ENCODE data around the gene TSPAN18. TPM values are rescaled to one million over a fixed set of nuclear protein-coding genes. Genes with fewer than 3 reads are reported as not detected.

The TSPAN18 gene
- polyA plus RNA-seq, 1 of the 3 experiments (the other 2 are of a cell fraction) = 0.72 TPM

DNA sequence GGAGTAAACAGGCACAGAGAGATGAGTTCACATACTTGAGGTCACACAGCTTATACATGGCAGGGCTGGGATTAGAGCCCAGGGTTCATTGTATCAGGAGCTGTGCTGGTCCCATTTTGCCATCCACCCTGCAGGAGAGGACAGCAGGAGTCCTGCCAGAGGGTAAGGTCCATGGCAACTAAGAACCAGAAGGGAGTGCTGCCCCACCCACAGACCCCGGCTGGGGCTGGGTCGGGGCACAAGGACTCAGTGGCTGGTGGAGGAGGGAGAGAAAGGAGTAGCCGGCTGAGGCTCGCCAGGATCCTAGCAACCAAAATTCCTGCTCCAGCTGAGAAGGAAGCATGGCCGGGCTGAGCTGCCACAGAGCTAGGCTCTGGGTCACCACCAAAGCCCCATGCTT is 249.8 kb downstream of the TSPAN18 start:
- Histone ChIP-seq H3K4me1 (ENCODE audit: control insufficient read depth in 1 of 2, insufficient read depth in 2 of 2, low read depth in 1 of 2, low read length in 1 of 2) (peaks cover 5 to 16% of the 10 kb centered on the region in 2 experiments; a peak in 2 of 4 replicates), H3K79me2 (ENCODE audit: insufficient read depth) (no peaks in the 10 kb centered on the region), H2AFZ (ENCODE audit: low read depth) (no peak overlapping the region), H3K4me3 (ENCODE audit: low read depth in 2 of 2, low read length in 1 of 2) (no peak overlapping the region), H3K36me3 (replicated peaks in 1 of 2; ENCODE audit: control insufficient read depth in 1 of 2, insufficient read depth in 2 of 2, low read length in 1 of 2) (no peaks in the 10 kb centered on the region), H3K27ac (ENCODE audit: low read depth in 2 of 2, low read length in 1 of 2) (no peak overlapping the region), H4K20me1 (ENCODE audit: insufficient read depth) (no peaks in the 10 kb centered on the region), H3K9ac (no peak overlapping the region), H3K4me2 (no peak overlapping the region), H3F3A (replicated peaks; ENCODE audit: insufficient read depth) (no peaks in the 10 kb centered on the region), H3K9me3 (no peaks in the 10 kb centered on the region), H3K9me2 (no peaks in the 10 kb centered on the region), H3K27me3 (ENCODE audit: insufficient read depth) (no peaks in the 10 kb centered on the region)
- CTCF ChIA-PET = interaction anchor here (0.9 to 2.1 kb wide), 12 partner anchors 12 to 134 kb away, joined by 3 to 8 read pairs (median 4); partner anchors contain the start of gene TP53I11
- 85% methylated on average over 4 of the region's 5 CpGs for WGBS (ENCODE audit: low lambda C conversion rate)
- DNase-seq = no peak
- POLR2A ChIA-PET = no interaction called here
- TF ChIP-seq, protein P1, sequence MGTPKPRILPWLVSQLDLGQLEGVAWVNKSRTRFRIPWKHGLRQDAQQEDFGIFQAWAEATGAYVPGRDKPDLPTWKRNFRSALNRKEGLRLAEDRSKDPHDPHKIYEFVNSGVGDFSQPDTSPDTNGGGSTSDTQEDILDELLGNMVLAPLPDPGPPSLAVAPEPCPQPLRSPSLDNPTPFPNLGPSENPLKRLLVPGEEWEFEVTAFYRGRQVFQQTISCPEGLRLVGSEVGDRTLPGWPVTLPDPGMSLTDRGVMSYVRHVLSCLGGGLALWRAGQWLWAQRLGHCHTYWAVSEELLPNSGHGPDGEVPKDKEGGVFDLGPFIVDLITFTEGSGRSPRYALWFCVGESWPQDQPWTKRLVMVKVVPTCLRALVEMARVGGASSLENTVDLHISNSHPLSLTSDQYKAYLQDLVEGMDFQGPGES (IDR thresholded peaks at IDR 0.05; ENCODE audit: low read depth, low read length) = no peak
- TF ChIP-seq CTCF (IDR thresholded peaks at IDR 0.05) = no peak
- TF ChIP-seq TEAD4 (IDR thresholded peaks at IDR 0.05; ENCODE audit: borderline replicate concordance, insufficient read depth) = no peak
- TF ChIP-seq NFIC (IDR thresholded peaks at IDR 0.05; ENCODE audit: borderline replicate concordance) = no peak
- no peak for TF ChIP-seq TAF1 (IDR thresholded peaks at IDR 0.05; ENCODE audit: borderline replicate concordance, low read depth, low read length)
- no peak for TF ChIP-seq EP300 (IDR thresholded peaks at IDR 0.05; ENCODE audit: borderline replicate concordance in 1 of 2, low read depth in 1 of 2, low read length in 1 of 2)
- no peak for TF ChIP-seq POLR2AphosphoS5 (IDR thresholded peaks at IDR 0.05; ENCODE audit: low read depth, low read length)
- TF ChIP-seq TCF12 (IDR thresholded peaks at IDR 0.05) = no peak
- no peak for TF ChIP-seq ELF1 (IDR thresholded peaks at IDR 0.05)
- TF ChIP-seq FOXM1 (IDR thresholded peaks at IDR 0.05; ENCODE audit: low read depth) = no peak
- no peak for TF ChIP-seq JUND (IDR thresholded peaks at IDR 0.05)
- no peak for TF ChIP-seq RXRA (IDR thresholded peaks at IDR 0.05; ENCODE audit: borderline replicate concordance, low read depth)
- TF ChIP-seq, protein P2, sequence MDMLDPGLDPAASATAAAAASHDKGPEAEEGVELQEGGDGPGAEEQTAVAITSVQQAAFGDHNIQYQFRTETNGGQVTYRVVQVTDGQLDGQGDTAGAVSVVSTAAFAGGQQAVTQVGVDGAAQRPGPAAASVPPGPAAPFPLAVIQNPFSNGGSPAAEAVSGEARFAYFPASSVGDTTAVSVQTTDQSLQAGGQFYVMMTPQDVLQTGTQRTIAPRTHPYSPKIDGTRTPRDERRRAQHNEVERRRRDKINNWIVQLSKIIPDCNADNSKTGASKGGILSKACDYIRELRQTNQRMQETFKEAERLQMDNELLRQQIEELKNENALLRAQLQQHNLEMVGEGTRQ (IDR thresholded peaks at IDR 0.05; ENCODE audit: borderline replicate concordance, low read depth, low read length) = no peak
- TF ChIP-seq RAD21 (IDR thresholded peaks at IDR 0.05; ENCODE audit: low read length) = no peak

DNA sequence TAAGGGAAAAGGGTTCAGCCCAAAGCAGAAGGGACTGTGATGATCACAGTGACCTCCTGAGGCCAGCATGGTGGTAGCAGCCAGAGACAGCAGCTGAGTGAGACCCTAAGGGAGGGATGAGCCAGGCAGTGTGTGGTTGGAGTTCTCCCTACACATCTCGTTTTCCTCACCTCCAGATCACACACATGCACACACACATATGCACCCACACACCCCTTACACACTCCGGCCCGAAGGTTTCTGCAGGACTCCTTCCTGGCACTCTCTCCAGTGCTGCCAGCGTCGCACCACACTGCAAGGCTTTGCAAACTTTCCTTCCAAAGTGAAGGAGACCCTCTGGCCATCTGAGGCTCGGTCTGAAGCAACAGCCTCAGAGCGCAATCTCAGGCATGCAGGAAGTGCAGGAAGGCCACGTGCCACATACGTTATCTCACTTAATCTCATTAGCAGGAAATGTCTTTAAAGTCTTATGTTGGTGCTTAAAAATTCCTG is 250.8 kb downstream of the TSPAN18 start:
- ChIA-PET CTCF (interaction anchor here (0.6 to 2.1 kb wide), 12 partner anchors 12 to 133 kb away, joined by 3 to 8 read pairs (median 4); partner anchors contain the start of gene TP53I11), POLR2A (no interaction called here)
- WGBS (ENCODE audit: low lambda C conversion rate) = 55% methylated on average over 9 of the region's 9 CpGs
- no peaks in the 10 kb centered on the region for H4K20me1 ChIP-seq (ENCODE audit: insufficient read depth)
- no peaks in the 10 kb centered on the region for H3K36me3 ChIP-seq (replicated peaks in 1 of 2; ENCODE audit: control insufficient read depth in 1 of 2, insufficient read depth in 2 of 2, low read length in 1 of 2)
- H3K4me2 ChIP-seq = no peak overlapping the region
- H3K27ac ChIP-seq (ENCODE audit: low read depth in 2 of 2, low read length in 1 of 2) = no peak overlapping the region
- H3K9ac ChIP-seq = no peak overlapping the region
- no peaks in the 10 kb centered on the region for H3K79me2 ChIP-seq (ENCODE audit: insufficient read depth)
- peak; percentile 57 for DNase-seq
- H3K9me2 ChIP-seq = no peaks in the 10 kb centered on the region
- H3K9me3 ChIP-seq = no peaks in the 10 kb centered on the region
- no peak overlapping the region for H3K4me3 ChIP-seq (ENCODE audit: low read depth in 2 of 2, low read length in 1 of 2)
- no peaks in the 10 kb centered on the region for H3F3A ChIP-seq (replicated peaks; ENCODE audit: insufficient read depth)
- peak overlapping the region; percentile 35; the same call in 1 of the 2 replicates for H2AFZ ChIP-seq (ENCODE audit: low read depth)
- peaks cover 5 to 16% of the 10 kb centered on the region in 2 experiments; a peak in 2 of 4 replicates for H3K4me1 ChIP-seq (ENCODE audit: control insufficient read depth in 1 of 2, insufficient read depth in 2 of 2, low read depth in 1 of 2, low read length in 1 of 2)
- peak; percentile 32; the same call in 1 of the 2 replicates for TF ChIP-seq SMC3 (IDR thresholded peaks at IDR 0.05; ENCODE audit: low read depth, low read length)
- peak; percentile 34 for TF ChIP-seq RAD21 (IDR thresholded peaks at IDR 0.05; ENCODE audit: low read length)
- 0 out of 2 replicates have a peak, but pooled peaks have one; percentile 24 for TF ChIP-seq USF1 (IDR thresholded peaks at IDR 0.05; ENCODE audit: borderline replicate concordance, low read depth)
- TF ChIP-seq GABPA (IDR thresholded peaks at IDR 0.05; ENCODE audit: low read depth) = no peak
- peak; percentile 30; the same call in 1 of the 2 replicates for TF ChIP-seq CTCF (IDR thresholded peaks at IDR 0.05)
- TF ChIP-seq JUND (IDR thresholded peaks at IDR 0.05) = no peak
- H3K27me3 ChIP-seq (ENCODE audit: insufficient read depth) = no peaks in the 10 kb centered on the region
